ENCODE results near the gene CCL5.

Gene CCL5

GRCh38 chr17:35842239-35842638 is 37.9 kb downstream of the CCL5 start:
- no peak for DNase-seq (ENCODE audit: low read depth)
- TF ChIP-seq CTCF (conservative IDR thresholded peaks at IDR 0.05; ENCODE audit: low read depth, low read length) = no peak

GRCh38 chr17:35841505-35841904 is 38.7 kb downstream of the CCL5 start:
- H3K4me3 ChIP-seq (ENCODE audit: low read depth, low read length) = no peak overlapping the region
- no peak for TF ChIP-seq CTCF (conservative IDR thresholded peaks at IDR 0.05; ENCODE audit: low read depth, low read length)
- peak; percentile 81 for DNase-seq (ENCODE audit: low read depth)

More at GRCh38 chr17:35842239-35842638, 37.9 kb downstream of the CCL5 start:
- H3K4me3 ChIP-seq (ENCODE audit: low read depth, low read length) = no peak overlapping the region

GRCh38 chr17:35841101-35841500 is 39.1 kb downstream of the CCL5 start:
- no peak overlapping the region for H3K4me3 ChIP-seq (ENCODE audit: low read depth, low read length)
- TF ChIP-seq CTCF (conservative IDR thresholded peaks at IDR 0.05; ENCODE audit: low read depth, low read length) = no peak
- DNase-seq (ENCODE audit: low read depth) = no peak

- no peak overlapping the region for H3K4me3 ChIP-seq (ENCODE audit: low read depth, low read length)
- no peak for TF ChIP-seq CTCF (conservative IDR thresholded peaks at IDR 0.05; ENCODE audit: low read depth, low read length)
- DNase-seq (ENCODE audit: low read depth) = no peak
Measured at GRCh38 chr17:35825206-35825605, 55.0 kb downstream of the CCL5 start.

Measured in choroid plexus epithelial cell (primary cell).